GM21526 (cell line): ENCODE data around the gene AQP1.

Source experiments
- ATAC-seq: cut with Tn5 transposase; IDR thresholded peaks from one replicate; pipeline ENCODE4 v1.9.1; 2021; ENCODE audit warnings: moderate library complexity; ENCODE audit not compliant: unreplicated experiment, low FRiP score

The AQP1 gene

DNA sequence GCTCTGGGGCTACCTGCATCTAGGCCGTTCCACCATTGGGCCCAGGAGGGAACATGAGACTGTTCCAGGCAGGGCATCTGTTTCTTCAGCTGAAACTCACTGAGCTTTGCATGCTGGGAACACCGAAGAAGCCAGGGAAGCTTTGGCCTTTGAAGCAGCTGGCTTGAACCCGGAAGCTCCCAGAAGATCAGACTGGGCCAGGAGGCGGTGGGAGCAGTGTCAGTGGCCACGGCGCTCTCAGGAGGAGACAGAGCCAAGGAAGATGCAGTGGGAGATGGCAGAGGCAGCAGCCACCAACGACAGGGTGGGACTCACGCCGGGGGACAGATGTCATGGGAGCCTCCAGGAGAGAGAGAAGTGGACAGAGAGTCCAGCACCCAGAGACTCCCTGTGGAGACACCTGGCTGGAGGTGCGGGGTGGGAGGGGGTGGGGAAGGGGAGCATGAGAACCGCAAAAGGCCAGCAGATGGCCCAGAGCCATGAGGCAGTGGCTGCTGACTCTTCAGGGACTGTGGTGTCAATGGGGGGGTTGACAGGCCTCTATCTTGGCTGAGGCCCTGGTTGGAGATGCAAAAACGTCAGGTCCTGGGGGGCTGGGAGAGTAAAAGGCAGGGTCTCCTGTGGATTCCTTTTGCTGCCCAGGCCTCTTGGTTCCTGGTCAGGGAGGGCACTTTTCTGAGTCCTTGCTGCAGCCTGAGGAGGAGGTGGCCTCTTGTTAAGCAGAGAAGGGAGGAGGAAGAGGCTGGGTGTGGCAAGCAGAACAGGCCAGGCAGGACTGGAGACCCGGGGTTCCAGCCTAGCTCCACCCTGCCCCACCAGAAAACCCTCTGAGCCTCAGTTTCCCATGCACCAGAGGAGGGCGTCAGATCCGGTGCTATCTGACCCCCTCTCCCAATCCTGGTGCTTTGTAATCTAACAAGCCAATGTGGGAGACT lies 6.3 kb upstream of the AQP1 start:
- ATAC-seq = no peak

- ATAC-seq = no peak
Observed at GRCh38 chr7:30906014-30906413, 5.6 kb upstream of the AQP1 start.

- no peak for ATAC-seq
Observed at GRCh38 chr7:30906515-30907240, 5.0 kb upstream of the AQP1 start.

DNA sequence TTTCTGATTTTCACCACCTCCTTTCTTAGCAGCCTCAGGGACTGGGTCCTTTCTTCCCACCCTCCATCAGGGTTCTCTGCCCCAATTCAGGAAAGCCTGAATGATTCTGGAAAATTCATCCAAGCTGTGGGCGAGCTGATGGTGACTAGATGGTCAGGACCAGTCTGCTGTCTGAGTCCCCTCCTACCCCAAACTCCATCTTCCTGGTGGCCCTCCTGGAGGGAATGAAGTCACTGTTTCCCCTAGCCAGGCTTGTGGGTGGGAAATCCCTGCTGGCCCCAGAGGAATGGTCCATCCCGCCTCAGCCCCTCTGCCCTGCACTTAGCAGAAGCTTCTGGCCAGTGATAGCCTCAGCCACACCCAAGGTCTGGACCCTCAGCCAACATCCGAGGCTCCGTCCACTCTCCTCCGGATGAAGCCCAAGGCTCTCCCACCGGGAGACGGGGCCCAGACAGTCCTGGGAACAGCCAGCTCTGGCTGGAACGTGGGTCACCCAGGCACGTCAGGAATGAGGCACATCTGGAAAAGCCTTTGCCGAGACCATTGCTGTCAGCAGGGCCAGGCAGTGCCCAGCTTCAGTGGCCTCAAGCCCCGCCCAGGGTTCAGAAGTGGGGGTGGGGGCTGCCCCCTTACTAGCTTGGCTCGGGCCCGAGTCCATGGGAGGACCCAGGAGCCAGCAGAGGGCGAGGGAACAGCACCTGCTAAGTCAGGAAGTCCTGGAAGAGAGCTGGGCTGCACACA lies 4.0 kb upstream of the AQP1 start:
- ATAC-seq = no peak

DNA sequence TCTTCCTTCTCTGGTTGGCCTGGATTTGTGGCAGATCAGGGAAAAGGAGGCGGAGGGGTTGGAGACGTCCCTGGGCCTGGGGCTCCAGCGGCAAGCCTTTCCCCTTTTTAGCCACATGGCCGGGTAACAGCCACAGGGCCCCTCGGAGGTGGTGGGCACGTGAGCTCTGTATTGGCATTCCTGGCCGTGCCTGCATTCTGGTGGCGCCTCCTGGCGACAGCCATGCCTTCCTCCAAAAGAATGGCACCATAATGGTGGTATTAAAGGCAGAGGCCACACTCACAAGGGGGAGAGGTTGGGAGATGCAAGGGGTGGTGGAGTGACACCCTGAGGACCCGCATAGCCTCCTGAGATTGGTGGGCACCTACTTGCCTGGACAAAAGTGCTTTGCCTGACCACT lies 3.0 kb upstream of the AQP1 start:
- ATAC-seq = no peak

DNA sequence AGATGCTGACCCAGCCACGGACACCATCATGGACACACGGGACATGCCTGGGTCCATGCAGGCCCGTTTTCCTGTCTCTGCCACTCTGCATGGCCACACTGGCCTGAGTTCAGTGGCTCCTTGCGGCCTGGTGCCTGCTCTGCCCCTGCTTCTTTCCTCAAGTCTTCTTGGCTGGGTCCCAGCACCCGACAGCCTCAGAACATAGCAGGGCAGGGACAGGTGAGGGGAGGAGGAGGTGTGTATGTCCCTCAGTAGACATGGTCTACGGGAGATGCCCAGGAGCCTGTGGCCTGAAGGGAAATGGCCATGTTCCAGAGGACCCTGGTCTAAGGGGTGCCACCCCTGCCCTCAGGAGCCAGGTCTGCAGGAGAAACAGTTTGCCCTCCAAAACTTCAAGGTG lies 2.2 kb upstream of the AQP1 start:
- no peak for ATAC-seq

DNA sequence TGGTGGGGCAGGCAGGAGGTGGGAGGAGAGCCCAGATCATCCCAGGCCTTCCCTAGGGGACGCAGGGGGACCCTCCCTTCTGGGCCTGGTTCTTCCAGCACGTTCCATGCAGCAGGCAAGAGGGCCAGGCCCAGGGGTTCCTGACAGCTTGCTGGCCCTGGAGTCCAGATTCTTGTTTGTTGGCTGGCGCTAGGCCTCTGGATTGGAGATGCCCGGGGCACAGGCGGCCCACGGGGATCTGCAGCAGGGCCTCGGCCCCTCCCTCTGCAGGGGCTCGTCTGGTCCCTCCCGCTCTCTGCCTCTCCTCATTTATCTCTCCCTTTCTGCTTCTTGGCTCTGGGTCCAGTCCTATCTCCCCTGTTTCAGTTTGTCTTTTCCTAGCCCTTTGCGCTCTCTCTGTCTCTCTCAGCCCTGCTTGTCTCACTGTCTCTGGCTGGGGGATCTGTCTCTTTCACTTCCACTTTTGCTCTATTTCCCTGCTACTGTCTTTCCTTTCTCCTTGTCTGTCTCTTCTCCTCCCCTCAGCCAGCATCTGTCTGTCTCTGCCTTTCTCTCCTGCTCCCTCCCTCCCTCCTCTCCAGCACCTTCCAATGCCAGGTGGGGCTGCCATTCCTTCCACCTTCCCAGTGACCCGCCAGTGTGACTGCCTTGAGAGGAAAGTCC lies 1.1 kb upstream of the AQP1 start:
- no peak for ATAC-seq

GRCh38 chr7:30911133-30911532 lies 520 bp upstream of the AQP1 start:
- no peak for ATAC-seq

DNA sequence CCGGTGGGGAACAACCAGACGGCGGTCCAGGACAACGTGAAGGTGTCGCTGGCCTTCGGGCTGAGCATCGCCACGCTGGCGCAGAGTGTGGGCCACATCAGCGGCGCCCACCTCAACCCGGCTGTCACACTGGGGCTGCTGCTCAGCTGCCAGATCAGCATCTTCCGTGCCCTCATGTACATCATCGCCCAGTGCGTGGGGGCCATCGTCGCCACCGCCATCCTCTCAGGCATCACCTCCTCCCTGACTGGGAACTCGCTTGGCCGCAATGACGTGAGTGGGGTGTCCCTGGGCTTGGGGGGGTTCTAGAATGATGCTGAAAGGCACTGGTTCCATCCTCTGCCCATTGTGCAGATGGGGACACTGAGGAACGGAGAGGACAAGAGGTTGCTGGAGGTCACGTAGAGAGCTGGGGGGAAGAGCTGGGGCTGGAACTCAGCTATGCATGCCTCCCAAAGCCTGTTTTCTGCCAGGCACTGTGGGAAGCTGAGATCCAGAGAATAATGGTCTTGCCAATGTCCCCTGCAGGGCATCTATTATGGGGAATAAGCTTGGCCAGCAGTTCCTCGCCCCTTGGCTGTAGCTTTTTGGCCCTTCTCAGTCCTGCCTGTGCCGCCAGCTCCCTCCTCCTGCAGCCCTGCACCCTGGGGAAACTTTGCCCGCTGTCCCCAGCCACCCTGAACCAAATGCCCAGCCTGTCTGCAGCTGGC lies 523 bp downstream of the AQP1 start:
- ATAC-seq = no peak

- ATAC-seq = no peak
Observed at GRCh38 chr7:30912731-30912985, 1.0 kb downstream of the AQP1 start.

GRCh38 chr7:30912986-30913811 lies 1.5 kb downstream of the AQP1 start:
- no peak for ATAC-seq

DNA sequence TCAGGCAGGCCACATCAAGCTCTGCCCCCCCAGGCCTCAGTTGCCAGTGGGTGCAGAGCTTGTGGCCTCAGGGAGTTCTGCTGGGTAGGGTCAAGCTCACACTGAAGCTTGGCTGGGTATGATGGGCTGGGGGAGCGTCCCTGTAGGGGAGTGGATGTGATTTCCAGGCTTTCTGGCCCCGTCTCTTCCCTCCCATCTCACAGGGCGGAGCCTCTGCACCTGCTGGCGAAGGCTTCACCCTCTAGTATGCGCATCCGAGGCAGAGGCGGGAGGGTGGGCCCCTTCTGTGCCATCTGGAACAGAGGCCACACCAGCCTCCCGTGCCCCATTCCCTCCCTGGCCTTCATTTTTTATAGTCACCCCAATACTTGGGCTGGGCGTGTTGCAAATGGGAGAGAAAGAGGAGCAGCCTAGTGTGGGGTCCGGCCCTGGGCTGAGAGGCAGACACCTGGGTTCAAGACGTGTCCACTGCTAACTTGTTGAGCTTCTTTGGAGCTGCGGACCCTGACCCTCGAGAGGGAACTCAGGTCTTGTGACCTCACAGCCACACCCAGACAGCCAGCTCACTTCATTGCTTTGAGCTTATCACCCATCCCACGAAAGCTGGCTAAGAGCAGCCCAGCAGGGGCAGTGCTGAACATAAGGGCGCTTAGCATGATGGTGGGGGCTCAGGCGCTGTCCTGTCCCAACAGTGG lies 2.3 kb downstream of the AQP1 start:
- no peak for ATAC-seq

- no peak for ATAC-seq
Observed at GRCh38 chr7:30914596-30914995, 2.9 kb downstream of the AQP1 start.

DNA sequence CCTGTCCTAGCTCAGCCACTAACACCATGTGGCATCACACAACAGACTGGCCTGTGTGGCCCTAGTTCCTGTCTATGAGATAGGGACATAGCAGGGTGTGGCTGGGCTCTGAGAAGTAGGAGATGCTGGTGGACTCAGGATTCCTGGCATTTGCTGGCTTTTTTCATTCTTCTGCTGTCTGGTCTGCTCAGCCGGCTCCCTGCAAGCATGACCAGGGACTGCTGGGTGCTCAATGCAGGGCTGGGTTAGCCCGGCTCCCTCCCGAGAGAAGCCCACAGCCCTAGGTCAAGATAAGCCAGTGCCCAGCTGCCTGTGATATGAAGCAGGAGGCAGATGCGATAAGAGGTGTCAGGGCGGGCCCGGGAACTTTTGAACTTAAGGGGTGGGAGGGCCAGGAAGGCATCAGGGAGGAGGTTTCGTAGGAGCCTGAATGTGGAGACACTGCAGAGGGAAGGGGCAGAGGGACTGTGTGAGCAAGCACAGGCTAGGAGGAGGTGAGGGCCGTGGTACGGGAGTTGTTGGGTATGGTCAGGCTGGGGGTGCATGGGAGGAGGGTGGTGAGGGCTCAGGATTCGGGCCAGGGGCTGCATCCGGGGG lies 3.5 kb downstream of the AQP1 start:
- no peak for ATAC-seq

GRCh38 chr7:30915751-30916150 lies 4.1 kb downstream of the AQP1 start:
- ATAC-seq = no peak

GRCh38 chr7:30916255-30916654 lies 4.6 kb downstream of the AQP1 start:
- ATAC-seq = no peak

- ATAC-seq = no peak
Observed at GRCh38 chr7:30916767-30917166, 5.1 kb downstream of the AQP1 start.

GRCh38 chr7:30917216-30917893 lies 5.7 kb downstream of the AQP1 start:
- no peak for ATAC-seq
